ENCODE results near the gene REPIN1.

DNA sequence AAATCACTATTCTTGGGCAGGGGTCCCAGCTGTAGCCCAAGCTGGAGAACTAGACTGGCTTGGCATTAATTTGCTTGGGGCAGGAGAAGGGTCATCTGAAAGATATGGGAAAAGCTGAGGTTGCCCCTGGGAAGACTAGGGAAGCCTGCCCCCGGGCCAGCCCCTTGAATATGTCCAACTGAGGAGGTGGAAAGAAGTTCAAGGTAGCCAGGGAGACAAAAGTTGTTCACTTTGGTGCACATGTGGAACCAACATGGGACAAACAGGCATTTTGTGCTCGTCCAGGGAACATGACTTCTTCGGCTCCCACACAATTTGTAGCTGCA is 46.9 kb upstream of the REPIN1 start:
- TF ChIP-seq, protein P1, sequence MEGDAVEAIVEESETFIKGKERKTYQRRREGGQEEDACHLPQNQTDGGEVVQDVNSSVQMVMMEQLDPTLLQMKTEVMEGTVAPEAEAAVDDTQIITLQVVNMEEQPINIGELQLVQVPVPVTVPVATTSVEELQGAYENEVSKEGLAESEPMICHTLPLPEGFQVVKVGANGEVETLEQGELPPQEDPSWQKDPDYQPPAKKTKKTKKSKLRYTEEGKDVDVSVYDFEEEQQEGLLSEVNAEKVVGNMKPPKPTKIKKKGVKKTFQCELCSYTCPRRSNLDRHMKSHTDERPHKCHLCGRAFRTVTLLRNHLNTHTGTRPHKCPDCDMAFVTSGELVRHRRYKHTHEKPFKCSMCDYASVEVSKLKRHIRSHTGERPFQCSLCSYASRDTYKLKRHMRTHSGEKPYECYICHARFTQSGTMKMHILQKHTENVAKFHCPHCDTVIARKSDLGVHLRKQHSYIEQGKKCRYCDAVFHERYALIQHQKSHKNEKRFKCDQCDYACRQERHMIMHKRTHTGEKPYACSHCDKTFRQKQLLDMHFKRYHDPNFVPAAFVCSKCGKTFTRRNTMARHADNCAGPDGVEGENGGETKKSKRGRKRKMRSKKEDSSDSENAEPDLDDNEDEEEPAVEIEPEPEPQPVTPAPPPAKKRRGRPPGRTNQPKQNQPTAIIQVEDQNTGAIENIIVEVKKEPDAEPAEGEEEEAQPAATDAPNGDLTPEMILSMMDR (IDR thresholded peaks at IDR 0.05; ENCODE audit: low read depth, low read length) = no peak
- no peak for TF ChIP-seq EZH2phosphoT487 (IDR thresholded peaks at IDR 0.05; ENCODE audit: low read depth)

All from OCI-LY3 (cell line).